NCI-H2227 (cell line): ENCODE results near the gene CORO7.

Experiments used
- DNase-seq: peaks from one replicate; lab custom pipeline; 2025; ENCODE audit not compliant: unreplicated experiment; lab: John Stamatoyannopoulos, UW

Gene CORO7

DNA sequence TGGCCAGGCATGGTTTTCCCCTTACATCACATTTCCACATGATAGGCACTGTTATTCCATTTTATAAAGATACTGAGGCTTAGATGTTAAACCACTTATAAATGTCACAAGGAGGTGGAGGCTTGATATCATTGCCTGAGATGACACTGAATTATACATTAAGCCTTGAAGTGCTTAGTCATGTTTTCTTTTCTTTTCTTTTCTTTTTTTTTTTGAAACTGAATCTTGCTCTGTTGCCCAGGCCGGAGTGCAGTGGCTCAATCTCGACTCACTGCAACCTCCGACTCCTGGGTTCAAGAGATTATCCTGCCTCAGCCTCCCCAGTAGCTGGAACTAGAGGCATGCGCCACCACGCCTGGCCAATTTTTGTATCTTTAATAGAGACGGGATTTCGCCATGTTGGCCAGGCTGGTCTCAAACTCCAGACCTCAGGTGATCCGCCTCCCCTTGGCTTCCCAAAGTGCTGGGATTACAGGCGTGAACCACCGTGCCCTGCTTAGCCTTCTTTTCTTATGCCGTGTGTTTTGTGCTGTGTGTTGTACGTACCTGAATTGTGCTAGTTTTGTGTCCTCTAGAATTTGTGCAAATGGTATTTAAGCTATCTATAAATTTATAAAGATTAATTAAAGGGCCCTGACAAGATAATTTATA, 10.5 kb upstream of the CORO7 start:
- DNase-seq: no peak

DNA sequence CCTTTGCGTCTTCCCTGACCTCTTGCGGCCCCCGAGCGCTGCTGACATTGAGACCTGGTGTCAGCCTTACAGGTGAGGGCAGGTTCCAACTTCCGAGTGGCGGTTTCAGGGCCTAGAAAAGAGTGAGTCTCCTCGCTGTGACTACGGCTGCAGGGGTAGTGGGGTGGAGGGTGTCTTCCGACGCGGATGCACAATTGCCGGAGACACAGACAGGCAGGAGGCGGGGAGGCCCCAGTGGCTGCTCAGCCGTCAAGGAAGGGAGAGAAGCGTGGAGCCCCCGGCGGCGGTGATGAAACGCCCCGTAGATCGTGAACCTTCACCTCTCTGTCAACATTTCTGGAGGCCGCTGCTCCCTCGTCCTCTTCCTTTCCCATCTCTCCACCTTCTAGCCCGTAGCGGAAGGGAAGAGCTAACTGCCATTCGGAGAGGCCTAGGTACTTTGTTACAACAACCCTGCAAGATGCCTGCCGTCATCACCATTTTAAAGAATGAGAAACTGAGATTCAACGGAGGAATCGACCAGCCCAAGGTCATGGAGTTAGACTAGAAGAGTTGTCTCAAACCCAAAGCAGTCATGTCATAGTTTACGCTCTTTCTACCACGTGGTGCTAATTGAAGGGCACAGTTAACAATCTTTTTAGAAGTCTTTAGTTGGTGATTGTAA, 9.8 kb upstream of the CORO7 start:
- DNase-seq: no peak

- DNase-seq: peak; percentile 97
Observed at GRCh38 chr16:4425378-4426020, 9.1 kb upstream of the CORO7 start, which contains the start of gene DNAJA3. Gene DNAJA3, plus strand, starts transcription at chr16:4425868. Its CDS starts 14 bp downstream, at chr16:4425882.

GRCh38 chr16:4420505-4421105, 4.2 kb upstream of the CORO7 start:
- DNase-seq: no peak

DNA sequence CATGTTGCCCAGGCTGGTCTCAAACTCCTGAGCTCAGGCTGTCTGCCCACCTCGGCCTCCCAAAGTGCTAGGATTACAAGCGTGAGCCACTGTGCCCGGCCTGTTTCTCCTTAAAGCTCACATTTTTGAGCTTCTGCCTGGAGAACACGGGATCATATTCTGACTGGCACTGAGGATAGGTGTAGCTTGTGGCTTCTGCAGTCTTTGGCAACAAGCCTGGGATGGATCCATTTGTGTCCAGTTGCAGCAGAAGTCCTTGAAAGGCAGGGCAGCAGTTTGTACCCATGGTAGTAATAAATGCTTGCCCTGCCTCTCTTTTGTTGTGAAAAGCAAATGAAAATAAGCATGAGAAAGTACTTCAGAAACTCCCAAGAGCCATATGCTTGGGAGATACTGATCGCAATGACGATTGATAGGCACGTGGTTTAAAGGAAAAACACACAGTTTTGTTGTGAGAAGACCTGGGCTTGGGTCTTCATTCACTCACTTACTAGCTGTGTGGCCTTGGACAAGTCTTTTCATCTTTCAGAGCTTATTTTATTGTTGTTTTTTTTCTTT, 3.1 kb upstream of the CORO7 start:
- DNase-seq: no peak

- DNase-seq: peak; percentile 69
Observed at GRCh38 chr16:4415538-4416199, 727 bp downstream of the CORO7 start.

GRCh38 chr16:4414187-4414917, 2.0 kb downstream of the CORO7 start:
- DNase-seq: no peak

DNA sequence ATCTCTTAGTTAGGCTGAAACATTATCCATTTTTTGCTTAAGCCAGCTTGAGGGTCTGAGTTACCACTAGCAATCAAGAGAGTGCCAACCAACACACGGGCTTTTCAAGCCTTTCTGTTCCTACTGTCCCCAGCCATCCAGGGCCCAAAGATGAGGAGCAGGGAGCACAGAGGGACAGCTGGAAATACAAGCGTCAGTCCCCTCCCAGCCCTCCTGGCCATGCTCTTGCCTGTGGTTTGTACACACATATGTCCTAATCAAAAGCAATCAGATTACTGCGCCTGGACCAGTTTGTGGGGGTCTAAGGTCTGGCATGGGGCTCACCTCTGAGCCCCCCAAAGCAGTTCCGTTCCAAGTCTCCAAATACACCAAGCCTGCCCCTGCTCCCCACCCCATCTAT, 3.5 kb downstream of the CORO7 start:
- no peak for DNase-seq

GRCh38 chr16:4412159-4412558, 4.2 kb downstream of the CORO7 start:
- DNase-seq: no peak

DNA sequence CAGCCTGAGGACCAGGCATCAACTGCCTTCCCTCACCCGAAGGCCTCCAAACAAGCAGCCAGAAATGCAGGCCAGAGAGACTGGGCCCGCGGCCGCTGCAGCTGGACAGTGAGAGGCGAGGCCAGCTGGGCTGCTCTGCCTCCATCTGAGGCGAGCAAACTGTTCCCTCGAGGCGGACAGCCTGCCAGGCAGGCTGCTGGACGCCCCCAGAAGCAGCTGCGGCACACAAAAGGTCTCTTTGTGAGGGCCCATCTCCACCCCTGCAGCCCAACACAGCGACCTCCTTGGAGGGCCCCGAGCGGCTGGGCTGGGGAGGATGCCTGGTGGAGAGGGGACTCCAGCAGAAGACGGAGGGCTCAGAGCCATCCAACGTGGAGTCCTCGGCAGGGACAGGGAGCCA, 4.7 kb downstream of the CORO7 start:
- no peak for DNase-seq

DNA sequence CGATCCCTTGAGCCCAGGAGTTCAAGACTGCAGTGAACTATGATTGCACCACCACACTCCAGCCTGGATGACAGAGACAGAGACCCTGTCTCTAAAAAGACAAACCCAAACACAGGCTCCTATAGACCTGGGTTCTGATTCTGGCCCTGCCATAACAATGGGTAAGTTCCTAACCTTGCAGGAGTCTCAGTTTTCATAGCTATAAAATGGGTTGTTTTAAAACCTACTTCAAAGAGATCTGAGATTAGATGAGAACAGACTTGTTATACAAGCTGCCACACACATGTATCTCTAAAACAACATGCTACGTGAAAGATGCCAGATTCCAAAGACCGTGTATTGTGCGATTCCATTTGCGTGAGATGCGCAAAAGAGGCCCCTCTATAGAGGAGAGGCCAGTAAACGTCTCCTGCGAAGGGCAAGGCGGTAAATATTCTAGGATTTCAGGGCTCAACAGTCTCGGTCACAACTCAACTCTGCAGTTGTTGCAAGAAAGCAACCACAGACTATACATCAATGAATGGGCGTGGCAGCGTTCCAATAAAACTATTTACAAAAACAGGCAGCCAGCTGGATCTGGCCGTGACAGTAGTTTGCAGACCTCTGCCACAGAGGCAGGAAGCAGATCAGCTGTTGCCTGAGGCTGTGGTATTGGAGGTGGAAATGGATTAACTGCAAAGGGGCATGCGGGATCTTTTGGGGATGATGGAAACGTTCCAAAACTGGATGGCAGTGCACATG, 5.9 kb downstream of the CORO7 start:
- DNase-seq: no peak

- no peak for DNase-seq
Observed at GRCh38 chr16:4409081-4409932, 7.1 kb downstream of the CORO7 start.

GRCh38 chr16:4408323-4408690, 8.1 kb downstream of the CORO7 start:
- no peak for DNase-seq

GRCh38 chr16:4407543-4408322, 8.7 kb downstream of the CORO7 start:
- no peak for DNase-seq

- DNase-seq: no peak
Observed at GRCh38 chr16:4404967-4405696, 11.3 kb downstream of the CORO7 start.

DNA sequence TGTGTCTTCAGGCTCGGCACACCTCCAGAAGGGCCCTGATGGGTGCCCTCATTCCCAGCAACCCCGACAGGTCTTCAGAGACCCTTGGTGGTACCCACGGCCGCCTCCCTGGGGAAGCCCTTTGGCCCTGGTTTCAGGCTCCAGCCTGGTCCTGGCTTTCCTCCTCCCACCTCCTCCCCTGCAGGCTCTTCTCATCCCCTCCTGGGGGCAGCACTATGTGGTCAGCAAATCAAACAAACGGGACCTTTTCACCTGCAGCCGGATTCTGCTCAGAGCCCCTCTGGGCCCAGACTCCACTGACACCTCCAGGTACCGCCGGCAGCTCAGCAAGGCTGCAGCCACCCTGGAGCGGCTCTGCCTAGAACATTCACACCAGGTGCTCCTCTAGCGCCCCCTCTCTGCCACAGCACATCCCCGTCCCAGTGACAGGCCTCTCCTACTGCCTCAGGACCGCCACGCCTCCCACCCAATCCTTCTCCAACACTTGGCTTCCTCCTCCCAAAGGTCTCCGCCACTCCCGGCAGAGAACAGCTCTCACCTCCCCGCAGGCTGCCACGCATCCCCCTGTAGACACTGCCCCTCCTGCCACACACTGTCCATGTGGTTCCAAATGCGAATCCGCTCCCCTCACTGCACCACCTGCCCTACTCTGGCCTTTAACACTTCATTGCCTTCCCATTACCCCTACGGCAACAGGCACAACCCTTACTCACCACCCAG, 12.0 kb downstream of the CORO7 start:
- DNase-seq: peak; percentile 56
